Pancreas (tissue), 10 donors: ENCODE data around the gene CCDC187. TPM values are rescaled to one million over a fixed set of nuclear protein-coding genes. Genes with fewer than 3 reads are reported as not detected.
"Not testable (repeated sequence)": the region's sequence is repeated elsewhere in the genome, so short reads cannot be mapped to it uniquely, and the experiment has no call there.

Experiments used
- ATAC-seq, 4 donors: fragments of 200-7000 bp; cut with Tn5 transposase; one replicate each; pipeline versions ENCODE4 v1.8.0 to v1.9.1; 2020; ENCODE audit warnings: mild to moderate bottlenecking in 4 of 4, moderate library complexity in 4 of 4
- DNase-seq, 6 donors: peaks; one replicate each; pipeline ENCODE4 v3.0.0-alpha.2; 2020
- FAIRE-seq: peaks from 2 replicates; lab custom pipeline; 2012; peaks lifted over from hg19 to GRCh38; lab: Jason Lieb, UNC
- H3K27ac ChIP-seq, 4 donors: fragments of 200-600 bp; sonication (generic); 1 replicate in 3 of 4; 2 replicates in 1 of 4; pipeline versions ENCODE4 v1.5.0 to v1.8.0; 2020
- H3K27me3 ChIP-seq, 4 donors: fragments of 200-600 bp; one replicate each; pipeline ENCODE4 v1.8.0; 2021
- H3K36me3 ChIP-seq, 3 donors: fragments of 200-600 bp; sonication (generic) in 1 of 3; one replicate each; pipeline versions ENCODE4 v1.5.0 to v1.8.0; 2020 to 2021
- H3K4me1 ChIP-seq, 3 donors: fragments of 200-600 bp; one replicate each; pipeline ENCODE4 v1.8.0; 2021
- H3K4me3 ChIP-seq, 4 donors: fragments of 200-600 bp; sonication (generic) in 2 of 4; one replicate each; pipeline versions ENCODE4 v1.5.0 to v1.8.0; 2020 to 2021
- H3K9me3 ChIP-seq, 4 donors: fragments of 200-600 bp; one replicate each; pipeline ENCODE4 v1.8.0; 2021
- WGBS, 2 donors: extraction: QIAGEN DNeasy Blood & Tissue Kit; methylation state at CpG; one replicate each; pipeline ENCODE4 v1.1.7; 2013; 5-methylcytosine and 5-hydroxymethylcytosine counted together
- intact Hi-C, 3 donors: fragments of 100-400 bp; cut with DNase I; formaldehyde crosslinking; loops; one replicate each; pipeline versions ENCODE4 v1.11.1 to v1.14.2; 2022
- polyA plus RNA-seq, 2 donors: library from polyadenylated mRNA; stranded (reverse); fragments of 200-250 nt; gene quantifications; one replicate each; pipeline ENCODE4 v1.2.3, GENCODE V29; 2013
- total RNA-seq, 6 donors: library from RNA; stranded (reverse); fragmentation: NEBNext Ultra II Directional in 4 of 6; extraction: Animal tissue kit (Norgen Biotek cat#: 25700) in 4 of 6; gene quantifications; one replicate each; pipeline versions ENCODE4 v1.2.1 to v1.2.4, GENCODE V29; 2021 to 2023
- TF ChIP-seq, protein P1 (sequence below), 4 donors: fragments of 200-600 bp; sonication (generic) in 3 of 4; IDR thresholded peaks; one replicate each; pipeline versions ENCODE4 v1.5.0 to v1.8.0; 2021; ENCODE audit warnings: antibody characterized with exemption in 4 of 4
- donor health status: healthy with polysubstance abuse.
- donor health status: DM: no; HTN: no; CAD: no; lungs with moderate emphysema.
- donor health status: DM: no; HTN: no; CAD: no.
- donor health status: control.
- donor health status: control.
- donor health status: Bipolar disorder and iron deficiency.
- donor health status: DM: yes; HTN: yes; CAD: no.
- donor health status: DM: no; HTN: no; CAD: no.
- donor health status: DM: no; HTN: no; CAD: no.
- donor health status: DM: yes; HTN: yes; CAD: no.

CCDC187 gene
- total and polyA plus RNA-seq, 8 donors: 0.14 to 2.6 (median 0.43) TPM

DNA sequence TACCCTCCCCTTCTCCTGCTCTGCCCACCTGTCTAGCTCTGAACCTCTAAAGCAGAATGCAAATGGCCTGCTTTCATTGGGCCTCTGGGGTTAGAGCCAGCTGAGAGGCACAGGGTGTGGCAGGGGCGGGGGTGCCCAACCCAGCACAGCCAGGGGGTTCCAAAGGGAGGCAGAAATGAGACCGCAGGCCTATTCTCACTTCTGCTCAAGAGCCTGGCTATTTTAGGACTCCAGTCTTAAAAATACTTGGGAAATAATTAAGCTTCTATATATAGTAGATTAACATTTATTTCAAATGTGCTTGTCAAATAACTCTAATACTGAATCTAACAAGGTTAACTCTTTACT, 63.9 kb downstream of the CCDC187 start:
- Histone ChIP-seq H3K9me3 (no peaks in the 10 kb centered on the region), H3K36me3 (no peaks in the 10 kb centered on the region), H3K4me3 (no peak overlapping the region), H3K27me3 (no peaks in the 10 kb centered on the region), H3K27ac (peak overlapping the region in 1 of 4 donors; percentile 23), H3K4me1 (peaks cover 21 to 48% (median 27%) of the 10 kb centered on the region in 3 donors)
- intact Hi-C loops: no loop called here
- no peak for FAIRE-seq
- no peak for DNase-seq
- ATAC-seq: peak in 1 of 4 donors; percentile 43
- WGBS, 2 donors: 78 to 88% methylated on average over 2 of the region's 2 CpGs
- TF ChIP-seq, protein P1, sequence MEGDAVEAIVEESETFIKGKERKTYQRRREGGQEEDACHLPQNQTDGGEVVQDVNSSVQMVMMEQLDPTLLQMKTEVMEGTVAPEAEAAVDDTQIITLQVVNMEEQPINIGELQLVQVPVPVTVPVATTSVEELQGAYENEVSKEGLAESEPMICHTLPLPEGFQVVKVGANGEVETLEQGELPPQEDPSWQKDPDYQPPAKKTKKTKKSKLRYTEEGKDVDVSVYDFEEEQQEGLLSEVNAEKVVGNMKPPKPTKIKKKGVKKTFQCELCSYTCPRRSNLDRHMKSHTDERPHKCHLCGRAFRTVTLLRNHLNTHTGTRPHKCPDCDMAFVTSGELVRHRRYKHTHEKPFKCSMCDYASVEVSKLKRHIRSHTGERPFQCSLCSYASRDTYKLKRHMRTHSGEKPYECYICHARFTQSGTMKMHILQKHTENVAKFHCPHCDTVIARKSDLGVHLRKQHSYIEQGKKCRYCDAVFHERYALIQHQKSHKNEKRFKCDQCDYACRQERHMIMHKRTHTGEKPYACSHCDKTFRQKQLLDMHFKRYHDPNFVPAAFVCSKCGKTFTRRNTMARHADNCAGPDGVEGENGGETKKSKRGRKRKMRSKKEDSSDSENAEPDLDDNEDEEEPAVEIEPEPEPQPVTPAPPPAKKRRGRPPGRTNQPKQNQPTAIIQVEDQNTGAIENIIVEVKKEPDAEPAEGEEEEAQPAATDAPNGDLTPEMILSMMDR (IDR thresholded peaks at IDR 0.05): no peak

DNA sequence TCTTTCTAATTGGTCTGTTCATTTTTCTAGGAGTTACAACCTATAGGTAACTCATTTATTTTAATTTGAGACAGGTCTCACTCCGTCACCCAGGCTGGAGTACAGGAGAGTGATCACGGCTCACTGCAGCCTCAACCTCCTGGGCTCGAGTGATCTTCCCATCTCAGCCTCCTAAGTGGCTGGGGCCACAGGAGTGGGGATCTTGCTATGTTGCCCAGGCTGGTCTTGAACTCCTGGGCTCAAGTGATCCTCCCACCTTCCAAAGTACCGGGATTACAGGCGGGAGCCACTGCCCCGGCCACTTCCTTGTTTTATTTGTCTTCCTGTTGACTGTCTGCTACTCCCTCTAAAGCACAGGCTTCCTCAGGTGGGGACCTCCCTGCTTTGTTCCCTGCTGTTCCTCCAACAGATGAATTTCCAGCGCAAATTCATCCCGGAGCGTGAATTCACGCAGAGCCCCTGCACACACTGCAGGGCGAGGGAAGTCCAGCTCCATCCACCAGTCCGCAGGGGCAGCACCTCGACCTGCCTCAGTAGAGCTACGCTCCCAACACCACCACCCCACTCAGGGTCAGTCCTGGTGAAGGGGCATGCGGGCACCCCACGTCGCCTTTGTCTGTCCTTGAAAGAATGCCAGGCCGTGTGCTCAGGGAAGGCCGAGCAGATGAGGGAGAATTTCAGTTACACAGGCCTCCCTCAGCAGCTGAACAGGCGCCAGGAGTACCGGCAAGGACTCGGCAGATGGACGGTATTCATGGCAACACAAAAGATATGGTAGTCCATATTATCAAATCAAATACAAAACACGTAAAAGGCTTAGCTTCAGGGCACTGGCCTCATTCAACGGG, 64.5 kb downstream of the CCDC187 start:
- no peaks in the 10 kb centered on the region for H3K36me3 ChIP-seq
- TF ChIP-seq, protein P1 (IDR thresholded peaks at IDR 0.05): no peak
- H3K27ac ChIP-seq: peak overlapping the region in 2 of 4 donors; percentile 0 to 23
- no peak overlapping the region for H3K4me3 ChIP-seq
- H3K27me3 ChIP-seq: no peaks in the 10 kb centered on the region
- FAIRE-seq (no peak), DNase-seq (peak in 1 of 6 donors; percentile 53), ATAC-seq (peak; percentile 32 to 62 (median 56))
- WGBS, 2 donors: 50 to 55% methylated on average over 25 of the region's 25 CpGs
- peaks cover 21 to 44% (median 22%) of the 10 kb centered on the region in 3 donors for H3K4me1 ChIP-seq
- no peaks in the 10 kb centered on the region for H3K9me3 ChIP-seq
- intact Hi-C loops: no loop called here

DNA sequence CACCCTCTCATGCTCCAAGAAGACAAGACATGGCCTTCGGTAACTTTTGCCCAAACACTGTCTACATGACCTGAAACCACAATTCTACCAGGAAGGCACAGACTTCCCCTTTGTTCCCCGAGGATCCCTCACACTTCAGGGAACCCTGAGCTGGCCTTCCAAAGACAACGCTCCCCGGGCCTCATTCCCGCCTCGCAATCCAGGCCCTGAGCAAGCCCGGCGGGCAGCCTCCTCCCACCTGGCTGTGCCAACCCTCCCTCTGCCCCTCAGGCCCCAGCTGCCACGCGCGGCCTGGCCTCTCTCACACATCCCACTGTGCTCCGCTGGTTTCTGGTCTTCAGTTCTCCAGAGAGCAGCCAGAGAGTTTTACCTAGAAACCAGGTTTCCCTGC, 65.6 kb downstream of the CCDC187 start:
- H3K27ac ChIP-seq: no peak overlapping the region
- ATAC-seq (peak in 1 of 4 donors; percentile 28), DNase-seq (peak in 1 of 6 donors; percentile 56), FAIRE-seq (no peak)
- H3K4me1 ChIP-seq: peaks cover 15 to 34% (median 21%) of the 10 kb centered on the region in 3 donors
- intact Hi-C loops: no loop called here
- TF ChIP-seq, protein P1 (IDR thresholded peaks at IDR 0.05): no peak
- no peaks in the 10 kb centered on the region for H3K9me3 ChIP-seq
- no peaks in the 10 kb centered on the region for H3K36me3 ChIP-seq
- WGBS, 2 donors: 83 to 86% methylated on average over 12 of the region's 12 CpGs
- H3K4me3 ChIP-seq: no peak overlapping the region
- no peaks in the 10 kb centered on the region for H3K27me3 ChIP-seq

DNA sequence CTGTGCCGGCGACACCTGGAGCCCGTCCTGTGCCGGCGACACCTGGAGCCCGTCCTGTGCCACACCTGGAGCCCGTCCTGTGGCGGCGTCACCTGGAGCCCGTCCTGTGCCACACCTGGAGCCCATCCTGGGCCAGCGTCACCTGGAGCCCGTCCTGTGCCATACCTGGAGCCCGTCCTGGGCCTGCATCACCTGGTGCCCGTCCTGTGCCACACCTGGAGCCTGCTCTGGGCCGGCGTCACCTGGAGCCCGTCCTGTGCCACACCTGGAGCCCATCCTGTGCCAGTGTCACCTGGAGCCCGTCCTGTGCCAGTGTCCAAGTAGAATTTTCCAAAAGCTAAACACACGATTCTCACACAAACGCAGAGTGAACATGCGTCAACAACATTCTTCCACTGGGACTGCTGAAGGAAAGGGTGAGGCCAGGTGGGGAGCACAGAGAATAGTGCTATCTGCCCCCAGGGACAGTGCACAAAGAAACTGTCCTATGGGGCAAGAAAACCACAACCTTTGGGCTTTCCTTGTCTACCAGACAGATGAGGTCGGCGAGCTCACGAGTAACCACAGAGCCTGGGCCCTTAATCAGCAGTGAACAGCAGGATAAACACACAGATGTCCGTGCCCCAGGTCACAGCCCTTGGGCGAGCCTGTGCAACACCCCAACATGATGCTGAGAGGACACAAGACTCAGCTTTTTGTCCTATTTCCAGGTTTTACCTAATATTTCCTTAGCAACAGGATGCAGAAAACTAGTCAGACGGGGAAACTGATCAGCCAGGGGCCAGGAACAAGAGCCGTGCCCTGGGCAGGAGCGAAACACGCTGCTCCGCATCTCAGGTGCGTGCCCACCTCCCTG, 66.2 kb downstream of the CCDC187 start:
- Histone ChIP-seq H3K27ac (no peak overlapping the region), H3K9me3 (no peaks in the 10 kb centered on the region), H3K36me3 (no peaks in the 10 kb centered on the region), H3K27me3 (no peaks in the 10 kb centered on the region), H3K4me3 (no peak overlapping the region), H3K4me1 (peaks cover 12 to 31% (median 18%) of the 10 kb centered on the region in 3 donors)
- TF ChIP-seq, protein P1 (IDR thresholded peaks at IDR 0.05): no peak
- FAIRE-seq (no peak), ATAC-seq (no peak), DNase-seq (peak in 1 of 6 donors; percentile 65)
- 71 to 80% methylated on average over 32 of the region's 32 CpGs for WGBS, 2 donors
- intact Hi-C loops: no loop called here

DNA sequence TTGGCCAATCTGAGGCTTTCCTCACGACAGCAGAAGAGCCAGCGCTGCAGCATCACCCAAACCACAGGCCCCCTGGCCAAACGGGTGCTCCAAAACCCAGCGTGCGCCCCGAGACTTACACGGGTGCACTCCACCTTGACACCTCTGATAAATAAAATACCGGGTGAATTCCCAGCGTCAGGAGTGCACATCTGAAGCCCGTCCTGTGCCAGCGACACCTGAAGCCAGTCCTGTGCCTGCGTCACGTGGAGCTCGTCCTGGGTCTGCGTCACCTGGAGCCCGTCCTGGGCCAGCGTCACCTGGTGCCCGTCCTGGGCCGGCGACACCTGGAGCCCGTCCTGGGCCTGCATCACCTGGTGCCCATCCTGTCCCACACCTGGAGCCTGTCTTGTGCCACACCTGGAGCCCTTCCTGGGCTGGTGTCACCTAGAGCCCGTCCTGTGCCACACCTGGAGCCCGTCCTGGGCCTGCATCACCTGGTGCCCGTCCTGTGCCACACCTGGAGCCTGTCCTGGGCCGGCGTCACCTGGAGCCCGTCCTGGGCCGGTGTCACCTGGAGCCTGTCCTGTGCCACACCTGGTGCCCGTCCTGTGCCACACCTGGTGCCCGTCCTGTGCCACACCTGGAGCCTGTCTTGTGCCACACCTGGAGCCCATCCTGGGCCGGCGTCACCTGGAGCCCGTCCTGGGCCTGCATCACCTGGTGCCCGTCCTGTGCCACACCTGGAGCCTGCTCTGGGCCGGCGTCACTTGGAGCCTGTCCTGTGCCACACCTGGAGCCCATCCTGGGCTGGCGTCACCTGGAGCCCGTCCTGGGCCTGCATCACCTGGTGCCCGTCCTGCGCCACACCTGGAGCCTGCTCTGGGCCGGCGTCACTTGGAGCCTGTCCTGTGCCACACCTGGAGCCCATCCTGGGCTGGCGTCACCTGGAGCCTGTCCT, 67.2 kb downstream of the CCDC187 start:
- H3K27me3 ChIP-seq, H3K9me3 ChIP-seq, FAIRE-seq, H3K27ac ChIP-seq, ATAC-seq, H3K4me3 ChIP-seq, intact Hi-C loops, H3K36me3 ChIP-seq: not testable (repeated sequence)
- 91 to 95% methylated on average over 43 of the region's 43 CpGs for WGBS, 2 donors
- H3K4me1 ChIP-seq: peaks cover 12 to 22% (median 18%) of the 10 kb centered on the region in 3 donors
- DNase-seq: peak in 1 of 6 donors; percentile 76
